Smooth muscle cell of the brain vasculature (primary cell): ENCODE data around the gene CST3.
"Not testable (repeated sequence)": the region's sequence is repeated elsewhere in the genome, so short reads cannot be mapped to it uniquely, and the experiment has no call there.

Source experiments
- DNase-seq: peaks from one replicate; pipeline ENCODE4 v3.0.0-alpha.2; 2012; ENCODE audit warnings: low read depth, low spot score

Gene CST3

GRCh38 chr20:23637282-23638221 is at the start of gene CST3:
CST3 (minus strand) TSS chr20:23637955; CDS start chr20:23637862, 93 bp downstream.
- no peak for DNase-seq

GRCh38 chr20:23686046-23686750 is 48.4 kb upstream of the CST3 start:
- no peak for DNase-seq

- DNase-seq, result not testable (repeated sequence)
Measured at GRCh38 chr20:23685529-23685896, 47.8 kb upstream of the CST3 start.

- DNase-seq, result no peak
Measured at GRCh38 chr20:23684261-23684660, 46.5 kb upstream of the CST3 start.

GRCh38 chr20:23683807-23684206 is 46.1 kb upstream of the CST3 start:
- DNase-seq, result no peak

- DNase-seq, result no peak
Measured at GRCh38 chr20:23683281-23683680, 45.5 kb upstream of the CST3 start.

GRCh38 chr20:23680146-23680545 is 42.4 kb upstream of the CST3 start:
- DNase-seq, result no peak

GRCh38 chr20:23679133-23680092 is 41.7 kb upstream of the CST3 start:
- no peak for DNase-seq

GRCh38 chr20:23673209-23673608 is 35.5 kb upstream of the CST3 start:
- DNase-seq, result no peak

GRCh38 chr20:23672158-23672557 is 34.4 kb upstream of the CST3 start:
- DNase-seq, result no peak

GRCh38 chr20:23671479-23671878 is 33.7 kb upstream of the CST3 start:
- no peak for DNase-seq

- no peak for DNase-seq
Measured at GRCh38 chr20:23670361-23670760, 32.6 kb upstream of the CST3 start.

GRCh38 chr20:23669866-23670265 is 32.1 kb upstream of the CST3 start:
- DNase-seq, result no peak

GRCh38 chr20:23669327-23669726 is 31.6 kb upstream of the CST3 start:
- no peak for DNase-seq

- DNase-seq, result no peak
Measured at GRCh38 chr20:23668477-23668951, 30.8 kb upstream of the CST3 start.

- DNase-seq, result no peak
Measured at GRCh38 chr20:23667666-23668065, 29.9 kb upstream of the CST3 start.

GRCh38 chr20:23666698-23667097 is 28.9 kb upstream of the CST3 start:
- DNase-seq, result no peak

GRCh38 chr20:23666189-23666588 is 28.4 kb upstream of the CST3 start:
- DNase-seq, result no peak

GRCh38 chr20:23664954-23665353 is 27.2 kb upstream of the CST3 start:
- DNase-seq, result no peak

- not testable (repeated sequence) for DNase-seq
Measured at GRCh38 chr20:23664046-23664445, 26.3 kb upstream of the CST3 start.

GRCh38 chr20:23663180-23663579 is 25.4 kb upstream of the CST3 start:
- DNase-seq, result no peak
